A549 treated with DMSO at 1 μM for 4 hours (cell line): ENCODE data around the gene CPA5. TPM values are rescaled to one million over a fixed set of nuclear protein-coding genes. Genes with fewer than 3 reads are reported as not detected.

Experiments
- total RNA-seq: library from RNA; stranded (reverse); fragments of 200-300 nt; extraction: Qiagen RNA extraction; gene quantifications from 5 replicates; pipeline ENCODE4 v1.2.3, GENCODE V29; 2022; ENCODE audit warnings: low read depth

CPA5 gene
- total RNA-seq: not detected in 5 replicates

DNA sequence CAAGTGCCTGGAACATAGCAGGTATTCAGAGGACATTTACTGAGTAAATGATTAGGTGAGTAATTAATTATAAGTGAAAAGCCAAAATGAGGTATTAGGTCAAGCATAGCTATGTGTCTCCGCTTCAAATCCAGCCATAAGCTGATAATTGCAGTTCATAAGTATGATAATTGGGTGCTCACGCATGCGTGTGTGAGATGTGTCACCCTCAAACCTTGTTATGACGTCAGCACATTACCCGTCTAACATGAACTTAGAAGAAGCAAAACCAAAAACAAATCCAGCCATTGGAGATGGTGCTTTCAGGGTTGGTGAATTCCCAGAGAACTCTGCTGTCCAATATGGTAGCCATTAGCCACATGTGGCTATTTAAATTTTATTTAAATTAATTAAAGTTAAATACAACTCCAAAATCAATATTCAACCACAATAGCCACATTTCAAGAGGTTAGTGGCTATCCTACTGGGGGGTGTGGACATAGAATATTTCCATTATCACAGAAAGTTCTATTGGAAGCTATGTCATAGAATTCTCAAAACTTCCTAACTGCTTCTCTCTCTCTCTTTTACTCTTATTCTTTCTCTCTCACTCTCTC, at the start of gene CPA5:
CPA5 (plus strand) TSS at position 546 of the 596 bp plus-strand sequence. CDS start 1,670 bp downstream, outside the sequence.

DNA sequence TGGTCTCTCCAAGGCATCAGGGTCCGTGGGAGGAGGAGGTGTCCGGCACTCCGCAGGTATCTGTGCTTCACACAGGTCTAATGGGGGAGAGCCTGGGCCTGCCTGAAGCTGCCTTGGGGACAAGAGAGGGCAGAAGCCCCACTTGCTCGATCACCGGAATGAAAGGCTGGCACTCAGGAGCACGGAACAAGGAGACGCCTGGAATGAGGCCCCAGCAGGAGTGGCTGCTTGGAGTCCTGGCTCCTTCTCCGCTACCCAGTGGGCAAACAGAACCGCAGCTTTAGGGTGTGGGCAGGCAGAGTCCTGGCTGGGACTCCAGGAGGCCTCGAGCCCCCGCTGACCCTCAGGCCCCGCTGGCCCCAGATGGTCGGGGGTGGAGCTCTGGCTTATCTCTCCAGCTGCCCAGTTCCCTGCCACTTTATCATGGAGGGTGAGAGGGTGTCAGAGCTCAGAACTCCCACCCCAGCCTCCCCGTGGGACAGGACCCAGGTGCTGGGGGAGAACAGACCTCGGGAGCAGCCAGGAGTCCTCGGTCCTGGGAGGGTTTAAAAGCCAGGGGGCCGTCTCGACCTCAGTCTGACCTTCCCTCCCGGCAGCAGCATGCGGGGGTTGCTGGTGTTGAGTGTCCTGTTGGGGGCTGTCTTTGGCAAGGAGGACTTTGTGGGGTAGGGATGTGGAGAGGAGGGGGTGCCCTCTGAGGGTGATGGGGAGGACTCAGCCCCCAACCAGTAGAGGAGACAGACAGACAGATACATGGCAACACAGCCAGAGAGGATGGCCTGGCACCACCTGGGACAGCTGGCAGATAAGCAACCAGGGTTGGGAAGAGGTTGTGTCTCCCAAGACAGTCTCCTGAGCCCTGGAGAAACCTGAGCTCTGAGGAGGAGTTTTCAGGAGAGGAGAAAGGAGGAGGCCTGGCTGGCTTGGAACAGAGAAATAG, 35.6 kb downstream of the CPA5 start, which contains the start of gene CPA1:
CPA1 (plus strand) TSS at position 574 of the 940 bp plus-strand sequence; CDS start at position 601, 27 bp downstream.

Other genes with a start within 250 kb of the CPA5 start
- 15.5 to 18.3 TPM (median 18.2 TPM) in 5 replicates for gene TMEM209, start 139.4 kb upstream of the CPA5 start, total RNA-seq
- gene SSMEM1, start 137.0 kb upstream of the CPA5 start, total RNA-seq: not detected in 5 replicates
- gene CPA2, start 78.0 kb upstream of the CPA5 start, total RNA-seq: 0.11 to 0.44 TPM in 2 of 5 replicates, not detected in the others
- gene CPA4, start 51.7 kb upstream of the CPA5 start, total RNA-seq: 6.1 to 12.3 TPM (median 8.3 TPM) in 5 replicates
- gene CPA1, start 35.7 kb downstream of the CPA5 start, total RNA-seq: not detected in 5 replicates
- gene CEP41, start 96.2 kb downstream of the CPA5 start, total RNA-seq: 11.3 to 17.3 TPM (median 15.5 TPM) in 5 replicates
- 35.0 to 43.1 TPM (median 40.3 TPM) in 5 replicates for gene MEST, start 147.3 kb downstream of the CPA5 start, total RNA-seq